ENCODE data around the gene KCNV2.
"Not testable (repeated sequence)": the region's sequence is repeated elsewhere in the genome, so short reads cannot be mapped to it uniquely, and the experiment has no call there.

The KCNV2 gene

GRCh38 chr9:2717385-2717784 lies at the start of gene KCNV2:
TSS of gene KCNV2 (plus strand) at chr9:2717510. CDS start at chr9:2717740, 230 bp downstream.
- DNase-seq = no peak

DNA sequence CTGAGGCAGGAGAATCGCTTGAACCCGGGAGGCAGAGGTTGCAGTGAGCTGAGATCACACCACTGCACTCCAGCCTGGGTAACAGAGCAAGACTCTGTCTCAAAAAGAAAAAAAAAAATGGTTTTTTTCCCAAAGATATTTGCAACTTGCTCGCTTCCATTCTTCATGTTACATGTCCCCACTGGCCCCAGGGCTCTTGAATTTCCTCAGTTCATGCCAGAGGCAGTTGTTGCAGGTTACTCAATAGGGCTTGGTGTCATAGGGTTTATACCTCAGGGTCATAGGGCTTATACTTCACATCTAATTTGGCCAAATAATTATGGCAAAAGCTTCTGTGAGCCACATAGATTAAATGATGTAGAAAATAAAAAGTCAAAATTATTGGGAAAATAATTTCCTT lies 44.1 kb upstream of the KCNV2 start:
- no peak for DNase-seq

DNA sequence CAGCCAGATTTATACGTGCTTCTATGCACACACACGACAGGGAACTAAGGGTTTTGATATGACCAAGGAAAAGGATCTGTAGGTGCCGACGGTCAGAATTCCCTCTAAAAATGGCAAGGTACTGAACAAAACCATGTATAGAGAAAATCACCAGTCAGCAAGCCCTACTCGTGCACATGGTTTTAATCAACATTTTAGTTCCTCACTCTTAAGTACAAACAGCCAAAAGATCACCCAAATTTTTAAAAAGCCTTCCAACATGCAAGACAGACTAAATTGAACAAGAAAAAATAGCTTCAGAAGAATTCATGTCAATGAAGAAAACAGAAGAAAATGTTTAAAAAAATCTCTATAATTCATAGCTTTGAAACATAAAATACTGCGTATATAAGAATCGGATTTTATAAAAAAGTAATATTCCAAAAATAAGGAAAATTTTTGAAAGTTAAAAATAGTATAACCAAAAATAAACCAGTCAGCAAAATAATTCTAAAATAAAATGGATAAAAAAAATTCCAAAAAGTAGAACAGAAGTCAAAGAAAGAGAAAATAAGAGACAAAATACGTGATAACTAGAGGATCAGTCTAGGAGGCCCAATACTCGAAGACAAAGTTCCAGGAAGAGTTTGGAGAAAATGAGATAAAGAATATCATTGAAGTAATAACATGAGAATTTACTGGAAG lies 43.0 kb upstream of the KCNV2 start:
- DNase-seq = no peak

DNA sequence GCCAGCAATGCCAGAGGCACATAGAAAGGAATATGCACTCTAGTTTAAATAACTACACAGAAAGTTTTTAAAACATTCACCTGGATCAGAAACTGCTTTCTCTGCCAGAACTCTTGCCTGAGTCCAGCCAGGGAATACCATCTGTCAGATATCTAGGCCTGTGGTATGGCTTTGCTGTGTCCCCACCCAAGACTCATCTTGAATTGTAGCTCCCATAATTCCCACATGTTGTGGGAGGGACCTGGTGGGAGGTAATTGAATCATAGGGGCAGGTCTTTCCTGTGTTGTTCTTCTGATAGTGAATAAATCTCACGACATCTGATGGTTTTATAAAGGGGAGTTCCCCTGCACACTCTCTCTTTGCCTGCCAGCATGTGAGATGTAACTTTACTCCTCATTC lies 41.5 kb upstream of the KCNV2 start:
- no peak for DNase-seq

DNA sequence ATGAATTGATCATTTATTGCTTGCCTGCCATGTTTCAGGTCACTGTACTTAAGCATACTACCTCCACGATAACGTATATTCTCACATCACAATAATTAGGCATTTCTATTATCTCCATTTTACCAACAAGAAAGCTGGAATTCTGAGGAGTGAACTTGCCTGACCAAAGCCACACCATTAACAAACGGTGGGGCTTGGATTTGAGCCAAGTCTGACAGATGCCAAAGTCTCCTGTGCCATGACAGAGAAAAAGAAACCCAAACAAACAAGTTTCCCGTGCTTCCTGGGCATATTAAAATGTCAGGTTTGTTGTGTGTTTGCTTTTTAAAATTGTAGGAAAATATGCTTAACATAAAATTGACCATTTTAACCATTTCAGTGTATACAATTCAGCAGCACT lies 40.8 kb upstream of the KCNV2 start:
- no peak for DNase-seq

DNA sequence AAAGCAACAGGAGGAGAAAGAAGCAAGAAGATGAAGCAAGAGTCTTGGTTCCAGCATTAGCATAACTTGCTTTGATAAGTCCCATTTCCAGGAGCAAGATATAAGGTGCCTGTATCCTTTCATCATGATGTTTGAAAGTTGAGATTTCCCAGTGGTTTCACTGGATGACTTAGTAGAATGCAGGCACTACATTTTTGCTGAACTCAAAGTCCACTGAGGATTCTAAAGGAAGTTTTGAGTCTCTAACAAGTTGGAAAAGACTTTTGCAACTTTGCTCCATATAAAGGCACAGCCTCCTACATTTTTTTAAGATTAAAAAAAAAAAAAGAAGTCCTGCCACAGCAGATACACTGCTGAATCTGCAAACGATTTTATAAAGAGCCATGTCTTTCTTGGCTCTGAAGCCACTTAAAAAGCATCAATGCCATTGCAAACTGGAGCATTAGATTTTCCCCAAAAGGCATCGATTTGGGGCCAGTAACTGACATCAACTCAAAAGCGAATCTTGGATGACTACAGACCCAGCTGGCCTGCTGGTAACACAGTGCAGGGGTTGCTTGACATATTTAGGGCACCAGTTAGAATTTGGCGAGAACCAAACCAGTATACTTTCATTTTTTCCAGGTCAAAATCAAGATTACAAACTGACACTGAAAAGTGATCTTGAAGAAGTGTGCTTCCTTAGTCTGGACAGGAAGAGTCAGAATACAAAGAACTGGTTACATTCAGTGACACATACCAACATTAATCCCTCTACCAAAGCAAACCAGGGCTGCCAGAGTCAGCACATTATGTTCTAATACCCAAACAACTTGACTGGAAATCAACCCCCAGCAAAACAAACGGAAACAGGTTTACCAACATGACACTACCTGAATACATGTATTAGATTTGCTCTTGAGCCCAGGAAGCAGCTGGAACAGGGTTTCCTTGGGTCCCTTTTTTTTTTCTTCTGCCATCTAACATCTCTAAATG lies 39.1 kb upstream of the KCNV2 start:
- DNase-seq = no peak

DNA sequence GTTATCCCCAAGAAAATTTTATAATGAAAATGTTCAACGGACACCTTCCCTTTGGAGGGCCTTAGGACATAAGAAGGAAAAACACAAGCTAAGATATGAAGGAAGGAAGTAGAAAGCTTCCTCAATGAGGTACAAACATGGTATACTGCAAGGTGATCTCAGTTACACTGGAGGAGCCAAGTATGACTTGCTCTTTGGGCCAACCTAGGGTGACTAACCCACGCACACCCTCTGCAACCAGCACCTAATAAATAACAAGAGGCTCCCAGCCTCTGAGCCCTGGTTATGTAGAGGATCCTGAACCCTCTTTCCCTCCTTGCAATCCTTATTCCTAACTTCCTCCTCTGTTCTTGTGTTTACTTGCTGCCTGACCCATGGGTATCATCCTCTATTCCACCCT lies 38.3 kb upstream of the KCNV2 start:
- no peak for DNase-seq

GRCh38 chr9:2681981-2682380 lies 35.3 kb upstream of the KCNV2 start:
- no peak for DNase-seq

DNA sequence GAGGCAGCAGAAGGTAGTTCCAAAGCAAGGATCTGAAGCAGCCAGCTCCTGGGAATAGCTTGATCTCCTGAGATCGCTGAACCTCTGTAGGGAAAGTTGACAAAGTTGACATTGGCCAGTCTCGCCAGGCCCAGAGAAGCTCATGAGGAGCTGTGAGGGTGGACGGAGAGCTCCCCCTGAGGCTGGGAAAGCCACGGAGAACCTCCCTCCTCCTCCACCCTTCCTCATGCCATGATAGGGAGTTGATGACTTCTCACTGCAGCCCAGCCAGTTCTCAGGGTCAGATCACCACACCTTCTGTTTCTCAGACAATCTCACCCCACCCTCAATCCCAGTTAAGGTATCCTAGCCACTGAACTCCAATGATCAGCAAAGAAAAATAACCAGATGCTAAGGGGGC lies 30.4 kb upstream of the KCNV2 start:
- DNase-seq = no peak

DNA sequence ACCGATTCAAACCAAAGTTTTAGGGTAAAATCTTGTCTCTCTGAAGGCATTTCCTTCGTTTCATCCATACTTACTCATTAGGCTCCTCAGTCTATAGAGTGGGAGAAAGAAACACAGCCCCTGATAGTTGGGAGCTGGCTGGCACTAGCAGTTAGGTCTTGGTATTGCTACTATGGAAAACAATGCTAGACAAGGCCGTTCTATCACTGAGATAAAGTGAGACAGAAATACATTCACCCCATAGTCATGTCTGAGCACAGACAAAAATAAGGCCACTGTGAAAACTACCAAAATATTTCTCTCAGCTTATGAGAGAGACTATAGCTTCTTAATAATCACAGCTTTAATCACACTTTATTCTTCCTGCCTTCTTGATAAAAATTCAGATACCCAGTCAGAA lies 28.7 kb upstream of the KCNV2 start:
- DNase-seq = no peak

GRCh38 chr9:2691212-2691611 lies 26.1 kb upstream of the KCNV2 start:
- no peak for DNase-seq

DNA sequence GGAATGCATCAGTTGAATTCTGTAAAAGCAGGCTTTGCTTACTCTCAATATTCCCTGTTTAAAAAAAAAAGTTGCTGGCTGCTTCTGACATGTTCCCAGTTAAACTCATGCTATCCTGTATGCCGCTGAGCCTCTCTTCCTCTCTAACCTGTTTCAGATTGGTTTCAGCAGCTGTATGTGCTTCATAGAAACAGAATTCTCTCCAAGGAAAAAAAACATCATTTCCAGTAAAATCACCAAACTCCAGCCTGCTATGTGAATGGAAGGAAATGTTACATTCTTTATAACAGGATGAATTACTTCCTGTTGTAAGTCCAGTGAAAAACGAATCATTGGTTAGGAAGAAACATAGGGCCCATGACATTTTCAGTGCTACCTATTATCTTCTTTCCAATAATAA lies 25.7 kb upstream of the KCNV2 start:
- DNase-seq = no peak

DNA sequence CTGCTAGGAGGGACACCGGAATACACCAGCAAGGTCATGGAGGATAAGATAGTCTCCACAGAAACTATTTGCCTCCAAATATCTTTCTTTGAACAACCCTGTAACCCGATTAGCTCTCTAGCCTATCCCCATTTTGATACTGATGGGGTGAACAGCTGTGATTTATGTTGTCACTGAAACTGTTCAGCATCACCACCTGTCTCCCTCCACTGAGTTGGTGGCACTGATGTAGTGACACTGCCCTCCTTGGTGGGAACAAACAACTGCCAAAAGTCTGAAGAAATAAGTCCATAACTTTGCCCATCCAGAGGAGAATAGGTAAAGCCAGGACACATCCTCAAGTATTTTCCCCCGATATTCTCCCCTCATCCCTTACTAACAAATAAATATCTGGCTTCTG lies 24.3 kb upstream of the KCNV2 start:
- no peak for DNase-seq

- no peak for DNase-seq
These were observed 19.8 kb upstream of the KCNV2 start for GRCh38 chr9:2697492-2697891.

DNA sequence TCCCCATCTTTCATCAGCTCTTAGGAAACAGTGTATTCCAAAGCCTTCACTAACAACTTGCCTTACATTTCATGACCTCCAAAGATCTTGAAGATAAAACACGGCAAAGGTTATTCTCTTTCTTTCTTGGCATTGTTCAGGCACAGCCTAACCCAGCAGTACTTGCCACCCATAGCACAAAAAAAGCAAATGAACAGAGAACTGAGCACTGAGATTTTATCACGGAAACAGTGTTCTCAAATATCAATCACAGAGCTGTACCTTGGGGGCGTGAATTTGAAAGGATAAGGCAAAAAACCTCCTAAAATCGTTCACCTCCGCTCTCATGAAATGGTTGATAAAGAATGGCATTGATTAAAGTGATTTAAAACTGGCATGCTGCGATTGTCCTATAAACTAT lies 16.9 kb upstream of the KCNV2 start:
- DNase-seq = no peak

DNA sequence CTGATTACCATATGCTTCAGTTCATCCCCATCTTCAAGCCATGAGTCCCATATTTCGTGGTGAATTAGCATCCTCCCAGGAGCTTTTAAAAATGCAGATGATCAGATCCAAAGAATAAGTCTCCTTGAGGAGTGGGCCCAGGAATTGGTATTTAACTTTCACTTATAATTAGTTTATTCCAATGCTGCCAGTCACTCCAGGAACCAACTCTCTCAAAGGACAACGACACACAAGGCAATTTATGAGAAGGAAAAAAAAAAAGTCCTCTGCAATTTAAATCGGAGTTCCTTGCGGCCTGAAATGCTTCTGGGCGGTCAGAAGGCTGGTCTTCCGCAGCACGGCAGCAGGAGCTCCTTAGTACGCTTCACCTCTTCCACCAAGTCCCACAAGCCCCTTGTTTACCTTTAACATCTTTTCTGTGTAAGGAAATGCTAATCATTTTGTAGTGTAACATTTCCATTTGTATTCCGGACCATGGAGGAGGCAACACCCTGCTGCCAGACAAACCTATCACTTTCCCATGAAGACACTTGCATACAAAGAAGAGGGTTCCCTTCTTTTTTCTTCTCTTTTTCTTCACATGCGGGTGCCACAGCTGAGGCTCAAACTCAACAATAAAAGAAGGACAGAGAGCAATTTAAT lies 16.3 kb upstream of the KCNV2 start:
- no peak for DNase-seq

GRCh38 chr9:2704504-2704903 lies 12.8 kb upstream of the KCNV2 start:
- no peak for DNase-seq

- not testable (repeated sequence) for DNase-seq
These were observed 10.1 kb upstream of the KCNV2 start for GRCh38 chr9:2707256-2707655.

DNA sequence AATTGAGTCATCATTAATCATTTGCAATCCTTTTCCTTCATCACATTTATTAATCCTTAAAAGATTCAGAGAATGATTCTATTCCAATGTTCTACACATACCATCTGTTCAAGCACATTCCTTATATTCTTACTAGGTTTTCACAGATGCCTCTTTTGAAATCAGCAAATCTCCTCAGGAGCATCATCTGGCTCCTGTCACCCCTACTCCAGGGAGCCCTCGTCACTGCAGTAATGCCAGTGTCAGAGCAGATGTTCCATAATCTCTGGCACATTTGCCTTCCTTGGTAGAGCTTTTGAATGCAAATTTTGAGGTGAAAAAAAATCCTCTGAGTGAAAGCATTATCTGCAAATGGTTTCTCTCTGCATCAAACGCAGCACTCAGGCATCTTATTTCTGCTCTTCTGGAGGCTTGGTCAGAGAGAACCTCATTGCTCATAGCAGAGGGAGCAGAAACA lies 7.6 kb upstream of the KCNV2 start:
- no peak for DNase-seq

DNA sequence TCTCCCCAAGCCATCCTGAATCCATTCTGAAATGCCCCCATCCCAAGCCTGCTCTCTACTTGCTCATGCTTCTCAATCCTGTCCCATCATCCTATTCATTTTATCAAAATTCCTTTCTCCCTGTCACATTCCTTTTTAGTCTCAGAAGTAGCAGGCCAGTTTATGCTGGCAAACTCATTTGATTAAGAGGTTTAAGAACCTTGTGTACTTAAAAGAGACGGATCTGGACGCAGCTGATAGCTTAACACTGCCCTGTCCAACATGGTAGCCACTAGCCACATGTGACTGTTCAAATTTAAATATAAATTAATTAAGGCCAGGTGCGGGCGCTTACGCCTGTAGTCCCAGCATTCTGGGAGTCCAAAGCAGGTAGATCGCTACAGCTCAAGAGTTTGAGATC lies 5.6 kb upstream of the KCNV2 start:
- DNase-seq = no peak

- no peak for DNase-seq
These were observed 839 bp downstream of the KCNV2 start for GRCh38 chr9:2718001-2718697.

- no peak for DNase-seq
These were observed 1.4 kb downstream of the KCNV2 start for GRCh38 chr9:2718698-2719033.

DNA sequence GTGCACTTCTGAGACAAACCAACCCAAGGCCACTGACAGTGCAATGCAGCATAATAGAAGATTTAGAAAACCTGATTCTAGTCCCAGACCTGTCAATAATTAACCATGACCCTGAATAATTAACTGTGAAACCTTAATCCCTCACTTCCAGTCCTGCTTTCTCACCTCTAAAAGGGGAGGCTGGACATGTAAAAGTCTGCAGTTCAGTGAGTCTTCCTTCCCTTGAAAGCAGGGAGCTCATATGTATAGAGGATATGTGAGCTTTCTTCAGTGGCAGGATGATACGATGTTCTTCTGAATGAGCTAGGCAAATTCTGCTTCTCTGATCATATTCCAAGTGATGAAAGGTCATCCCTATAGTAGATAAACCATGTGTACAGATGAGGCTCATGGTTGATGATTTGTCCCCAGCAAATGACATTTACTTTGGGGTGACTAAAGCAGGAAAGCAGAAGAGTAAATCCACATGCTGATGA lies 2.9 kb downstream of the KCNV2 start:
- DNase-seq = no peak

Data from activated CD4-positive, CD25-positive, alpha-beta regulatory T cell treated with anti-CD3 and anti-CD28 coated beads, Interleukin-2, amount 50 U/mL, for 72 hours (primary cell).